ENCODE results near the gene CRACDL.

CRACDL gene

GRCh38 chr2:98912221-98912851 lies 23.7 kb downstream of the CRACDL start (continued):
- TF ChIP-seq ZNF8 (CRISPR knock-in tag; IDR thresholded peaks at IDR 0.05) (no peak), ISL1 (CRISPR knock-in tag; IDR thresholded peaks at IDR 0.05) (0 out of 2 replicates have a peak, but pooled peaks have one; percentile 27), BACH2 (CRISPR knock-in tag; IDR thresholded peaks at IDR 0.05; ENCODE audit: borderline replicate concordance) (no peak), ZC3H10 (CRISPR knock-in tag; IDR thresholded peaks at IDR 0.05) (no peak), ESRRG (CRISPR knock-in tag; IDR thresholded peaks at IDR 0.05) (no peak)

GRCh38 chr2:98911376-98912154 lies 24.5 kb downstream of the CRACDL start:
- TF ChIP-seq ARNTL (CRISPR knock-in tag; IDR thresholded peaks at IDR 0.05; ENCODE audit: borderline replicate concordance, low read depth) (no peak), ZFP30 (CRISPR knock-in tag; IDR thresholded peaks at IDR 0.05) (no peak), ZNF70 (CRISPR knock-in tag; IDR thresholded peaks at IDR 0.05) (no peak), CREB5 (CRISPR knock-in tag; IDR thresholded peaks at IDR 0.05; ENCODE audit: low read depth) (no peak), CSRNP3 (CRISPR knock-in tag; IDR thresholded peaks at IDR 0.05) (no peak), ESRRG (CRISPR knock-in tag; IDR thresholded peaks at IDR 0.05) (no peak), ZNF565 (CRISPR knock-in tag; conservative IDR thresholded peaks at IDR 0.05; ENCODE audit: low read depth) (no peak), POU6F1 (CRISPR knock-in tag; IDR thresholded peaks at IDR 0.05; ENCODE audit: borderline replicate concordance, low read depth) (no peak), ZNF8 (CRISPR knock-in tag; IDR thresholded peaks at IDR 0.05) (no peak)
- ATAC-seq, result no peak

GRCh38 chr2:98911126-98911375 lies 25.0 kb downstream of the CRACDL start:
- no peak for TF ChIP-seq ESRRG (CRISPR knock-in tag; IDR thresholded peaks at IDR 0.05)
- no peak for TF ChIP-seq RARB (CRISPR knock-in tag; IDR thresholded peaks at IDR 0.05)
- no peak for TF ChIP-seq ISL1 (CRISPR knock-in tag; IDR thresholded peaks at IDR 0.05)
- no peak for TF ChIP-seq CSDC2 (CRISPR knock-in tag; IDR thresholded peaks at IDR 0.05)
- TF ChIP-seq ZFP3 (CRISPR knock-in tag; IDR thresholded peaks at IDR 0.05), result no peak
- no peak for TF ChIP-seq POU6F1 (CRISPR knock-in tag; IDR thresholded peaks at IDR 0.05; ENCODE audit: borderline replicate concordance, low read depth)
- no peak for TF ChIP-seq ZNF70 (CRISPR knock-in tag; IDR thresholded peaks at IDR 0.05)
- no peak for TF ChIP-seq PATZ1 (CRISPR knock-in tag; IDR thresholded peaks at IDR 0.05; ENCODE audit: borderline replicate concordance)
- TF ChIP-seq ZNF565 (CRISPR knock-in tag; conservative IDR thresholded peaks at IDR 0.05; ENCODE audit: low read depth), result no peak
- no peak for TF ChIP-seq ARNTL (CRISPR knock-in tag; IDR thresholded peaks at IDR 0.05; ENCODE audit: borderline replicate concordance, low read depth)
- no peak for TF ChIP-seq PPARA (CRISPR knock-in tag; IDR thresholded peaks at IDR 0.05; ENCODE audit: borderline replicate concordance)
- TF ChIP-seq SNAI2 (CRISPR knock-in tag; IDR thresholded peaks at IDR 0.05), result no peak
- no peak for TF ChIP-seq OSR1 (CRISPR knock-in tag; IDR thresholded peaks at IDR 0.05)
- ATAC-seq, result no peak

Measured in SK-N-SH treated with all-trans-retinoic acid at 6 μM for 48 hours (cell line).